T-helper 2 cell (primary cell): ENCODE measurements around the gene MYLK2.
A peak's percentile ranks its signal among the peaks of the same experiment; 100 is the strongest.
"Not testable (repeated sequence)": the region's sequence is repeated elsewhere in the genome, so short reads cannot be mapped to it uniquely, and the experiment has no call there.

Source experiments
- DNase-seq, 5 experiments: peaks; one replicate each; pipeline versions ENCODE4 v3.0.0 to v3.0.0-alpha.2; 2012 to 2022

Gene MYLK2

GRCh38 chr20:31816221-31816620, 2.9 kb upstream of the MYLK2 start:
- no peak for DNase-seq

GRCh38 chr20:31817461-31817860, 1.7 kb upstream of the MYLK2 start:
- no peak for DNase-seq

DNA sequence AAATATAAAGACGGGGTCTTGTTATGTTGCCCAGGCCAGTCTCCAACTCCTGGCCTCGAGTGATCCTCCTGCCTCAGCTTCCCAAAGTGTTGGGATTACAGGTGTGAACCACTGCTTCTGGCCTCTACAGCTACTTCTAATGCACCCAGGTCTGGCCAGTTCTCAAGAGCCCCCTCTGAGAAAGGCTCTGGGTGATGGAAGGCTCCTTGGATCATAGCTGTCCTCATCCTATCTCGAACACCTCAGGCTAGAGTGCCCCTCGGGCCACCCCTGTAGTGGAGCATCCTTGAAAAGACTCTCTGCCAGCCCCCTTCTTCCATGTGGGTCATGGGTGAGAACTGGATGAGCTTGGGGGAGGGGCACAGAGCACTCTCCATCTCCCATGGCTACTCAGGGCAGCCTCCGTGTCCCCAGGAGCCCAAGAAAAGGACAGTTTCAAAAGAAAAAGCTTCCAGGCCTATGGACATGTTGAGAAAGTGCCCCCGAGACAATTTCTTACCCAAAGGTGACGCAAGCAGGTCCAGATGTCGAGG, 714 bp upstream of the MYLK2 start:
- DNase-seq = no peak

GRCh38 chr20:31820228-31820627, 1.1 kb downstream of the MYLK2 start:
- DNase-seq = no peak

- no peak for DNase-seq
These were observed 2.3 kb downstream of the MYLK2 start for GRCh38 chr20:31821427-31821826.

DNA sequence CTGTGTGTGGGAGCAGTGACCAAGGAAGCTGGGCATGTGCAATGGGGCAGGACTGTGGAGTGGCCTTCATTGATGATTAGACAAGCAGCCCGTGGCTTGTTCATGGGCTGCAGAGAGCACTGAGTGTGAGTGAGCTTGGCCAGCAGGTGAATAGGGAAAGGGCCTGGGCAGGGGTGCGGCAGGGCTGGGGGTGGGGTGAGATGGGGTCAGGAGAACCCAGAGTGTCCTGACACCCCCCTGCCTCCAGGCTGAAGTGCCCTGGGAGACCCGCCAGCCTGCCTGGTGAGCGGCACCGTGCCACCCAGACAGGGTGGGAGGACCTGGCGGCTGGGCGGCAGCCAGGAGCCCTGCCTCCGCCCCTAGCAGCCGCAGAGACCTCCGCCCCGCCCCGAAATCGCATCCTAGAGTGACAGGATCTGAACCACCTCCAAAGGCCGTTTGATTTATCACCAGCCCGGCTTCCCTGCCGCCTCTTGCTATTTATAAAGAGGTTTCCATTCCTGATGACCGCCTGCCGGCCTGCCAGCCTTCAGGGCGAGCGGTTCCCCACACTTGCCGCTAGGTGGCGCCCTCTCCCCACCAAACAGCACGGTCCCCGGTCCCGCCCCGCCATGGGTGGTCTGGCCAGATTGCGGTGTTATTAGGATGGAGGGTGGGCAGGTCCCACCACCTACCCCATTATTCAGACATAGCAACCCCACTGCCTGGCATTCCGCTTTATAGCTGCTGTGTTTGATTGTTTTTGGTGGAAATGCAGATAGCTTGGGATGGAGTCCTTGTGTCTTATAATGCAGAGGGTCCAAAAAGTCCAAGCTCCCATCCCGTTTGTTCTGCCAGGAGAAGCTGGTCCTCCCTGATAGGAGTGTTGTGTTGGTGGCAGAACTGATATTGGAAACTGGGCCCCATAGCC, 3.5 kb downstream of the MYLK2 start:
- DNase-seq = peak; percentile 51 to 68 (median 56)

- DNase-seq = no peak
These were observed 4.4 kb downstream of the MYLK2 start for GRCh38 chr20:31823360-31824124.

DNA sequence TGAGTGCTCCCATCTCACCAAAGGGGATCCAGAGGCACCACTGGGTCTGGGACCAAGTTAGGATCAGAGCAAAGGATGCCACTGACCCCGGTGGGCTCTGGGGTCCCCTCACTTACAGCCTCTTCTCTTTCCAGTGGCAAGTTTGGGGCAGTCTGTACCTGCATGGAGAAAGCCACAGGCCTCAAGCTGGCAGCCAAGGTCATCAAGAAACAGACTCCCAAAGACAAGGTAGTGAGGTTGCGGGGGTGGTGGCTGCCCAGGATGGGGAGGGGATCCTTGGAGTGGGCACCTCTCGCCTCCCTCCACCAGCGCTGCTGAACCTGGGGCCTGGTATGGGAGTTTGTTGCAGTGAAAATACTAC, 4.9 kb downstream of the MYLK2 start:
- no peak for DNase-seq

DNA sequence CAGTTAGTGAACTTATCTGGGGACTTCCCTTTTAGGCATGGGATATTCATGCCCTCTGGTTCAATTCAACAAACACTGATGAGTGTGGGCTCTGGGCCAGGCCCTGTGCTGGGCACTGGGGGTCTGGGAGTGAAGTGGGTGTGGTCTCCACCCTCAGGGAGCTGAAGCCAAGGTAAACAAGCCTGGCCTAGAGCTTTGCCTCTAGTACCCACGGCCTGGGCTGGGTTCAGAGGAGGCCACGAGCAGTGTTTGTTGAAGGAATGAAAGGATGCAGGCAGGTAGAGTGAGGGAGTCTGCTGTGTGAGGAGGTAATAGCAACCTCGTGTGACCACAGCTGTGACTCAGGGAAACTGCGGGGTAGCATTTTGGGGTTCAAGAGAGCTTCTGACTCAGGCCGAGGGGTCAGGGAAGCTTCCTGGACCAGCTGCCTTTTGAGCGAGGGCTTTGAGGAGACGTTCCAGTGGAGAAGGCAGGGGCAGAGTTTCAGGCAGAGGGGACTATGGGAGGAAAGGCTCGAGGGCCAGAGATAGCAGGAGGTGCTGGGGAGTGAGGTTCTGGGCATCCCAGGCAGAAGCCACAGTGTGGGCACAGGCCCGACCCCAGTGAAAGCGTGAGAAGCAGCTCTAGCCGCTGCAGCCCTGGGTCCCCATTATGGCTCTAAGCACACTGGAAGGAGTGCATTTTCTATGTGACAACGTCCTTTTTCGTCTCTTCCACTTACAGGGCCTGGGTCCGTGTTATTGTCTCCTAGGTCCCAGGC, 5.6 kb downstream of the MYLK2 start:
- DNase-seq = no peak

GRCh38 chr20:31826074-31826473, 6.9 kb downstream of the MYLK2 start:
- no peak for DNase-seq

GRCh38 chr20:31827059-31827458, 7.9 kb downstream of the MYLK2 start:
- DNase-seq = no peak

DNA sequence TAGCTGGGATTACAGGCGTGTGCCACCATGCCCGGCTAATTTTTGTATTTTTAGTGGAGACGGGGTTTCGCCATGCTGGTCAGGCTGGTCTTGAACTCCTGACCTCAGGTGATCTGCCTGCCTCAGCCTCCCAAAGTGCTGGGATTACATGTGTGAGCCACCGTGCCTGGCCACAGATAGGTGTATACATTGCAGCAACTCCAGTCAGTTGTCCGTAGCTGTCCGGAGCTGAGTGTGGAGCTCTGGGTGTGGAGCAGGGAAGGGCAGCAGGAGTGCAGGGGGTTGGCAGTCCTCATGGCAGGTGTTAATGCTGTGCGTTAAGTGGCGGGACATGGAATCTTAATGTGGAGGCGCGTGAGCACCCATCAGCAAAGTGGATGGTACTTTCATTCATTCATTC, 8.9 kb downstream of the MYLK2 start:
- not testable (repeated sequence) for DNase-seq

DNA sequence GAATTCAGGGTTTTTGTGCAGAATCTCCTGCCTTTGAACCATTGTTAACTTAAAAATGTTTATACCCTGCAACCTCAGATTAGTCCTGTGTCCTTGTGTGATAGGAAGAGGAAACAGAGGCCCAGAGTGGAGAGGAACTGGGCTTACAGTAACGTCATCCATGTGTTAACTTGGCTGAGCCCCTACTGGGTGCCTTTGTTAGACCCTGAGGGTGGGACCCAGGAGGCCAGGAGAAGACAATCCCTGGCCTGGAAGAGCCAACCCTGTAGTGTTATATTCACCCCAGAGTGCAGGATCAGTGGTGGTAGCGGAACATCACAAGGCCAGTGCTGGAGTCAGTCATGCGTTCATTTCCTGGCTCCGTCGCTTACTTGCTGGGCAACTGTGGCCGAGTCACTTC, 10.6 kb downstream of the MYLK2 start:
- DNase-seq = no peak

- DNase-seq = no peak
These were observed 11.3 kb downstream of the MYLK2 start for GRCh38 chr20:31830406-31830981.

DNA sequence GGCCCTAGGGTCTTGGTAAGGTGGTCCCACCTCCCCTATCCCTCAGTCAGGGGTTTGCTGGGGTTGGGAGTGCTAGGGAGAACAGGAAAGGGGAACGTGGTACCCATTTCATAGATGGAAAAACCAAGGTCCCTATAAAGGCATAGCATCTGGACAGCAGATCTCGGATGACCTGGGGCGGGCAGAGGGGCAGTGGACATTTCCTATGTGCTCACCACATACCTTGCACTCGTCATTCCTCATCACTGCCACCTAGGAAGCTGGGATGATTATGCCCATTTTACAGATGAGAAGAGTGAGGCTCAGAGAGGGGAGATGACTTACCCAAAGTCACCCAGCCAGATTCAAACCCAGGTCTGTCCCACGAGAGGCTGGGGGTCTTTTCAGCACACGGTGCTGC, 12.1 kb downstream of the MYLK2 start:
- DNase-seq = no peak

- DNase-seq = no peak
These were observed 12.7 kb downstream of the MYLK2 start for GRCh38 chr20:31831771-31832306.

DNA sequence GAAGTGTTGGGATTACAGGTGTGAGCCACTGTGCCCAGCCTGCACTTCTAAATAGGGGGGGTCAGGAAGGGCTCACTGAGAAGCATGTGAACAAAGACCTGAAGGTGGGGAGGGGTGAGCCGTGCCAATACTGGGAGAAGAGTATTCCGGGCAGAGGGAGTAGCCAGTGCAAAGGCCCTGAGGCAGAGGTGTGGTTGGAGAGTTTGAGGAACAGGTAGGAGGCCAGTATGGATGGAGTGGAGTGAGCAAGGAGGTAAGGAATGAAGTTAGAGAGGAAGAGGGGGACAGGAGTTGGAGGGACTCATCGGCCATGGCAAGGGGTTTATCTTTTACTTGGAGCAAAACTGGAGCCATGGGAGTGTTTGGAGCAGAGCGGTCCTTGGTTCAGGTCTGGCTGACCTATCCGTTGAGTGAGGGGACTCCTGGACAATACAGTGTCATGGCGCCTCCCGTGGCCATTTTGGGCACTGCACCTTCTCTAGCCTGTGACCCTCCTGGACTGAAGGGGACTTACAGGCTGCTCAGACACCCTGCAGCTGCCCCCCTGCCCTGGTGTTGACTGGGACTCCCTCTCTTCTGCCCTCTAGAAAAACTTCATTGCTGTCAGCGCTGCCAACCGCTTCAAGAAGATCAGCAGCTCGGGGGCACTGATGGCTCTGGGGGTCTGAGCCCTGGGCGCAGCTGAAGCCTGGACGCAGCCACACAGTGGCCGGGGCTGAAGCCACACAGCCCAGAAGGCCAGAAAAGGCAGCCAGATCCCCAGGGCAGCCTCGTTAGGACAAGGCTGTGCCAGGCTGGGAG, 14.2 kb downstream of the MYLK2 start:
- peak; percentile 15 to 54 (median 41) for DNase-seq

DNA sequence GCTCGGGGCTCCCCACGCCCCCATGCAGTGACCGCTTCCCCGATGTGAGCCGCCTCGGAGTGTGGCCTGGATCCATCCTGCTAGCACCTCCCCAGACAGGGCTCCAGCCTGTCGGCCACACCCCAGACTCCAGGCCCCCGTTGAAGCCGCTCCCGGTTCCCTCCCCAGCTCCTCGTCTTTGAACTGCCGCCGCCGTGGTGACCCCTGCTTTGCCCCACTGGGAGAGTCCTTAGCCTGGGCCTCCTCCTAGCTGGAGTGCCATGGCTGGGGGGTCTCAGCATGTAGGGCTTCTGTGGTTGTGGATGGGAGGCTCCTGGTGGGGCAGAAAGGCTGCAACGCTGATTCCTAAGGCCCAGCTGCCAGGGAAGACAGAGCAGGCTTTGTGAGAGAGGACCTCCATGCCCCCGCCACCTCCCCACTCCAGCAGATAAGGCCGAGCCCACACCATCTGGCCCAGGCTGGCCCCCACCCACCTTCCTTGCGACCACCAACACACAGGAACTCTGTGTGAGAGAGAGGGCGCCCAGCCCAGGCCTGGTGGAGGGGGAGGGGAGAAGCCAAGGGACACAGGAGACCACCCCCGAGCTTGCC, 14.9 kb downstream of the MYLK2 start:
- no peak for DNase-seq

DNA sequence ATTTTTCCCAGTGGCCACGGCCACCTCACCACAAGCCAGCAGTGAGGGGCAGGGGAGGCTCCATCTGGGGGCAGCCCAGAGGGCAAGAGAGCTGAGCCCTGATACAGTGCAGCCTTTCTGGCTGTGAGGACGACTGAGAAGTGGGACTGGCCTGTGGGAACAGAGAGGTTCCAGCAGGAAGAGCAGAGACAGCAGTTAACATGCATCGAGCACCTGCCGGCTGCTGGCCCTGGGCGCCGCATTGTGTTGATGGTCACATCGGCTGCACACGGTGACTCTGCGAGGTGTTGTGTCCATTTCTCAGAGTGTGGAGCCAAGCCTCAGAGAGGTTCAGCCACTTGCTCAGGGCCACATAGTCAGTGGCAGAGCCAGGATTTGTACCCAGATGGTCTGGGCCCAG, 16.4 kb downstream of the MYLK2 start:
- DNase-seq = no peak

DNA sequence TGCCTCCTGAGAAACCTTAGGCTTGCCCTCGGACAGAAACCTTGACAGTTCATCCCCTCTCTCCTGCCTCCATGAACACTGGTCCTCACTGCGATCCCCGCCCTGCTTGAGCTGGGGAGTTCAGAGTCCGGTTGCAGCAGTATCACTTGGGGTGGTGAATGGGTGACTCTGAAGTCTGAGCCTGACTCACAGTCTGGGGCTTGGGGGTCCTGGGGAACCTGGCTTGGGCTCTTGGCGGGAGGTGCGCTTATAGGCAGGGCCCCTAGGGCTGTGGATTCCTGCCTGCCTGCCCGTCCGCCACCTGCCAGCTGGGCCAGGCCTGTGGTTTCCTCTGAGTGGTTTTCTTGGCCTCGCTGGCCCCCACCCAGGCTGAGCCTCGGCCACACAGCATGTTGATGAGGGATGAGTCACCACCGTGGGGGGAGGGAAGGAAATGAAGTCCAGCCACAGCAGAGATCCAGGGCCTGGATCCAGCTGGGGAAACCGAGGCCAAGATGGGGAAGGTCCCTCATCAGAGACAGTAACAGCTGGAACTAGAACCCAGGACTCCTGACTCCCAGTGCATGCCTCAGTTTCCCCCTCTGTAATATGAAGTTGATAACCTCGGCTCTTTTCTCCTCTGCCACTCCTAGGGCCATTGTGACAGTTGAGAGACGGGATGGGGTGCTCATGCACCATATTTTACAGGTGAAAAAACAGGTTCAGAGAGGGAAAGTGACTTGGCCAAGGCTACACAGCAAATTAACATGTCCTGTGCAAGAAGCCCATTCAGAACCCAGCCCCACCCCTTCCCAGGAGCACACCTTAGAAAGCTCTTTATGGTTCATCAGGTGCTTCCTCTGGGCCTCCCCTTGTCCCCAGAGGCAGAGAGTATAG, 17.1 kb downstream of the MYLK2 start:
- peak in 1 of 5 experiments; percentile 43 for DNase-seq
